Measurements from ENCODE around the gene CDC25B. TPM values are rescaled to one million over a fixed set of nuclear protein-coding genes. Genes with fewer than 3 reads are reported as not detected.

Gene CDC25B
- total RNA-seq, 2 donors from 2014 or later, result 8.7 to 25.6 TPM

DNA sequence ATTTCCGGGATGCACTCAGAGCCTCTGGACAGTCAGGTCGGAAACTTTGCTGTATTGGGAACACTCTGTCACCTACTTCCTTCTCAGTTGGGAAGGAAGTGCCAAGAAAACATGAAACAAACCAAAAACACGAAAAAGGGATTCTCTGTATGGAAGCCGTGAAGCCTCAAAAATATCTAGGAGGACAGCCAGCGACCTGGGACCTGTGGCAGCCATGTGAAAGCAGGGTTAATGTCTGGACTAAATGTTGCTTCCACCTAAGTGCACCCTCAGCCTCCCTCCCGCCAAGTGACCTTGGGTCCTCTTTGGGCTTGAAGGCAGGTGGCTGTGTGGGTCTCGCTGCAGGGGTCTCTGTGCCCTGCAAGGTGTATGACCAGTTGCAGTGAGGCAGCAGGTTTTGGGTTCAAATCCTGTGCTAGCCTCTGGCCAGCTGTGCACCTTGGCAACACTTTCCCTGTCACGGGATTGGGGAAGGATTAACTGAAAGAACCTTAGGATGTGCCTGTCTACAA lies 51.4 kb downstream of the CDC25B start:
- H3K27ac ChIP-seq, result peak overlapping the region; percentile 87 to 89
- no peaks in the 10 kb centered on the region for H3K27me3 ChIP-seq (replicated peaks; ENCODE audit: insufficient read depth)
- DNase-seq (ENCODE audit: low spot score), result no peak
- no peaks in the 10 kb centered on the region for H3K9me3 ChIP-seq
- intact Hi-C loops (cut with DNase I), result loop anchor here (2.0 to 10.0 kb wide), 2 partner anchors 27 to 173 kb away; partner anchors contain the start of gene AP5S1
- H3K4me3 ChIP-seq, result peak overlapping the region; percentile 90 to 97
- H3K4me1 ChIP-seq (replicated peaks), result peaks cover 4% of the 10 kb centered on the region
- TF ChIP-seq, protein P1, sequence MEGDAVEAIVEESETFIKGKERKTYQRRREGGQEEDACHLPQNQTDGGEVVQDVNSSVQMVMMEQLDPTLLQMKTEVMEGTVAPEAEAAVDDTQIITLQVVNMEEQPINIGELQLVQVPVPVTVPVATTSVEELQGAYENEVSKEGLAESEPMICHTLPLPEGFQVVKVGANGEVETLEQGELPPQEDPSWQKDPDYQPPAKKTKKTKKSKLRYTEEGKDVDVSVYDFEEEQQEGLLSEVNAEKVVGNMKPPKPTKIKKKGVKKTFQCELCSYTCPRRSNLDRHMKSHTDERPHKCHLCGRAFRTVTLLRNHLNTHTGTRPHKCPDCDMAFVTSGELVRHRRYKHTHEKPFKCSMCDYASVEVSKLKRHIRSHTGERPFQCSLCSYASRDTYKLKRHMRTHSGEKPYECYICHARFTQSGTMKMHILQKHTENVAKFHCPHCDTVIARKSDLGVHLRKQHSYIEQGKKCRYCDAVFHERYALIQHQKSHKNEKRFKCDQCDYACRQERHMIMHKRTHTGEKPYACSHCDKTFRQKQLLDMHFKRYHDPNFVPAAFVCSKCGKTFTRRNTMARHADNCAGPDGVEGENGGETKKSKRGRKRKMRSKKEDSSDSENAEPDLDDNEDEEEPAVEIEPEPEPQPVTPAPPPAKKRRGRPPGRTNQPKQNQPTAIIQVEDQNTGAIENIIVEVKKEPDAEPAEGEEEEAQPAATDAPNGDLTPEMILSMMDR (IDR thresholded peaks at IDR 0.05), result no peak
- no peak for TF ChIP-seq POLR2AphosphoS5 (IDR thresholded peaks at IDR 0.05)
- TF ChIP-seq POLR2A (IDR thresholded peaks at IDR 0.05), result no peak
- H3K36me3 ChIP-seq, result no peaks in the 10 kb centered on the region
- 20% methylated on average over 8 of the region's 8 CpGs for WGBS

DNA sequence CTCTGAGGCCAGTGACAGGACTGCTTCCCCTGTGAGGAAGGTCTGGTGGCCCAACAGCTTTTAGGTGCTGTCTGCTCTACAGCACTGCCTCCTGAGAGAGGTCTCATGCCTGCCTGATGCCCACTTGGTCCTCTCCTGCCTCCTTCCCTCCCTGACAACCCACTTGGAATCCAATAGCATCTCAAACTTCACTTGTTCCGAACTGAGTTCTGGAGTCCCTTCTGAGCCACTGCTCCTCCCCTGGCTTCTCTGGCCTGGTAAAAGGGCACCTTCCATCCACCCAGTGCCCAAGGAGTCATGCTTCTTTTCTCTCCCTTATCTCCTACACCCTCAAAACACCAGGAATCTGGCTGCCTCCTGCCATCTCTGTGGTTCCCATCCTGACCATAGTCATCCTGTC lies 52.5 kb downstream of the CDC25B start:
- DNase-seq (ENCODE audit: low spot score), result no peak
- Histone ChIP-seq H3K4me3 (no peak overlapping the region), H3K4me1 (replicated peaks) (peaks cover 4% of the 10 kb centered on the region), H3K27ac (no peak overlapping the region), H3K36me3 (no peaks in the 10 kb centered on the region), H3K9me3 (no peaks in the 10 kb centered on the region), H3K27me3 (replicated peaks; ENCODE audit: insufficient read depth) (no peaks in the 10 kb centered on the region)
- WGBS, result 82% methylated on average over 1 of the region's 1 CpG
- TF ChIP-seq POLR2AphosphoS5 (IDR thresholded peaks at IDR 0.05), result no peak
- TF ChIP-seq, protein P1 (IDR thresholded peaks at IDR 0.05), result no peak
- TF ChIP-seq POLR2A (IDR thresholded peaks at IDR 0.05), result no peak
- intact Hi-C loops (cut with DNase I), result loop anchor here (10.0 kb wide), 1 partner anchor 174 kb away; no protein-coding TSS in a partner anchor

DNA sequence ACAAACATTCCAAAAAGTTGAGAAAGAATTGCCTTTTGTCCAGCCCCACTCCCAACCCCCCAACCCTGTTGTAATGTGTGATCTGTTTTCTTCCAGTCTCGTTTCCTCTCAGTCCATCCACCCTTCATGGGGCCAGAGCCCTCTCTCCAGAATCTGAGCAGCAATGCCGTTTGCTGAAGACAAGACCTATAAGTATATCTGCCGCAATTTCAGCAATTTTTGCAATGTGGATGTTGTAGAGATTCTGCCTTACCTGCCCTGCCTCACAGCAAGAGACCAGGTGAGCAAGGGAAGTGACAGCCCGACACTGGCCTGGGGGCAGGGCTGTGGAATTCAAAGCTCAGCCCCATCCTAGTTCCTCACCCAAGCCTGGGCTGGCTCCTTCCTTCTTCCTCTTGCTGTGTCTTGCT lies 58.4 kb downstream of the CDC25B start:
- WGBS, result 64% methylated on average over 4 of the region's 4 CpGs
- H3K4me1 ChIP-seq (replicated peaks), result no peaks in the 10 kb centered on the region
- DNase-seq (ENCODE audit: low spot score), result no peak
- H3K27me3 ChIP-seq (replicated peaks; ENCODE audit: insufficient read depth), result no peaks in the 10 kb centered on the region
- intact Hi-C loops (cut with DNase I), result no loop called here
- TF ChIP-seq, protein P1 (IDR thresholded peaks at IDR 0.05), result no peak
- no peaks in the 10 kb centered on the region for H3K9me3 ChIP-seq
- H3K27ac ChIP-seq, result no peak overlapping the region
- H3K36me3 ChIP-seq, result peaks cover 0 to 13% of the 10 kb centered on the region in 2 donors
- no peak overlapping the region for H3K4me3 ChIP-seq

Other genes starting within 250 kb of the CDC25B start
- not detected for gene GFRA4, start 132.9 kb upstream of the CDC25B start, total RNA-seq
- 10 to 100 TPM; 18.2 to 38.3 TPM for gene ADAM33, start 114.3 kb upstream of the CDC25B start, total RNA-seq
- 1 to 10 TPM in 1 of 2 donors, under 1 TPM in 1; 0.32 to 5.3 TPM for gene SIGLEC1, start 83.7 kb upstream of the CDC25B start, total RNA-seq
- 1 to 10 TPM; 3.9 to 9.4 TPM for gene HSPA12B, start 63.6 kb upstream of the CDC25B start, total RNA-seq
- 10 to 100 TPM; 11.8 to 14.6 TPM for gene ADISSP, start 28.6 kb upstream of the CDC25B start, total RNA-seq
- 1 to 10 TPM in 1 of 2 donors, not detected in 1; 1.6 TPM for gene SPEF1, start 14.9 kb upstream of the CDC25B start, total RNA-seq
- gene CENPB, start 9.6 kb upstream of the CDC25B start, total RNA-seq, result 10 to 100 TPM; 76.6 to 86.9 TPM
- 10 to 100 TPM; 21.1 to 28.0 TPM for gene AP5S1, start 24.2 kb downstream of the CDC25B start, total RNA-seq
- 10 to 100 TPM; 26.7 to 40.2 TPM for gene MAVS, start 50.5 kb downstream of the CDC25B start, total RNA-seq
- 10 to 100 TPM; 49.7 to 53.9 TPM for gene PANK2, start 93.1 kb downstream of the CDC25B start, total RNA-seq
- 10 to 100 TPM; 30.4 to 31.2 TPM for gene RNF24, start 219.2 kb downstream of the CDC25B start, total RNA-seq

Data from prostate gland (tissue), 2 donors.